Right hindlimb (tissue), 1 donor: ENCODE data around the gene RASEF.

ENCODE experiments used
- DNase-seq: peaks from one replicate; pipeline ENCODE4 v3.0.0-alpha.2; 2018

RASEF gene

DNA sequence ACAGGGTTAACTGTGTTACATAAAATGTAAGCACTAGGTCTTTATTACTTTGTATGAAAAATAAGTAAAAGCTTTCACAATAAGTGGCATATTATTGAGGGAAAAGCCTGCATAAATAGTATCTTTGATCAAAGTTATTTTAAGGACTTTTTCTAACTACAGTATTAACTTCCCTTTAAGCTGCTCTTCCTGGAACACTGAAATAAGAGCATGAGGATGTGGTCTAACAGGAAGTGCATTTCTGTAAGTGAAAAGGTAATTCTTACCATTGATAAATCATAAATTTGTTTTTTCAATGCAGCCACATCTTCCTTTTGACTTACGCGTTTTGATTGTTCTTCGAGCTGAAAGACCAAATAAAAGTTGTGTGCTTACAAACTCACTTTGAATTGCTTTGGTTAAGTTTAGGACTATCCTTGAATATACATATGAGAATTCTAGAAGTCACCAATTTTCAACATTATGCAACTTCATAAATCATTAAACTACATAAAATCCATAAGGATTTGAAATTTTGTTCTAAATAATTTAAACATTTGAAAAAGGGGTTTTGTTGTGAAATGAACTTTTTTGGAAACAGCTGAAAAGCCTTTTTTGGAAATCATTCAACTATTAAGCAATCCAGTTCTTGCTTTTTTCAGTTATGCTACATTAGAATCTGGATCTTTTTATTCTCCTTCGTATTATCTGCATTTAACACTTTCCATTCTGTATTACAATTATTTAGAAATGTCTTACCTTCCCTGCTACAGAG lies 50.6 kb downstream of the RASEF start:
- DNase-seq: no peak

- DNase-seq: no peak
Observed at GRCh38 chr9:83011611-83012010, 51.3 kb downstream of the RASEF start.

DNA sequence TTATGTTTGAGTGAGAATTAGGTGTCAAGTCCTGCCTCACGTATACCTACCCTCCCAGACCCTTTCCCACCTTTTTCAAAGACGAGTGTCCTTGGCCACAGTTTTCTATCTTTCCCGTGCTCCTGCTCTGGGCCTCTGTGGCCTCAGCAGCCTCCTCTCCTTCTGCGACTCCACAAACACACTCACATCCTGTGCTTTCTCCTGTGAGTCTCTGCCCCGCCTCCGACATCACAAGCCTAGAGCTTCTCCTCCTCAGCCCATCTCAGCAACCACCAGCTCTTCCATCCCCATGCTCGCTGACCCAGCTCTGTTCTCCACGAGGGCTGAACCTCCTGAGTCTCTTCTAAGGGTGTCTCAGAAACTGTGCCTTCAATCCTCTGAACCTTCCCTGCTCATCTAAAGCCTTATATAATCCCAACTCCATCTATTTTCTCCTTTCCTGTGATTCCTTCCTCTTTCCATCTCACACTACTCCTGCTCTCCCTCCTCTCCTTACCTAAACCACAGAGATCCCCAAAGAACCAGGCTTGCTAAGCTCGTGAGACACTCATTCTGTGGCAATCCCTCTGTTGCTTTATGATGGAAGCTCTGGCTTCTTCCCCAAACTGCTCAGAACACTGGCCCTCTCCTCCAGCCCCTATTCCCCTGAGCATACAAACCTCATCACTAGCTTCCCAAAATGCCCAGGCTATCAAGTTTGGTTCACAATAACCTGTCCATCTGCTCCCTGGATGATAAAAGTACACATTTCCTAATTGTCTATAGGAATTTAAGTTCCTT lies 55.2 kb downstream of the RASEF start:
- DNase-seq: no peak

- no peak for DNase-seq
Observed at GRCh38 chr9:83006378-83006777, 56.6 kb downstream of the RASEF start.

DNA sequence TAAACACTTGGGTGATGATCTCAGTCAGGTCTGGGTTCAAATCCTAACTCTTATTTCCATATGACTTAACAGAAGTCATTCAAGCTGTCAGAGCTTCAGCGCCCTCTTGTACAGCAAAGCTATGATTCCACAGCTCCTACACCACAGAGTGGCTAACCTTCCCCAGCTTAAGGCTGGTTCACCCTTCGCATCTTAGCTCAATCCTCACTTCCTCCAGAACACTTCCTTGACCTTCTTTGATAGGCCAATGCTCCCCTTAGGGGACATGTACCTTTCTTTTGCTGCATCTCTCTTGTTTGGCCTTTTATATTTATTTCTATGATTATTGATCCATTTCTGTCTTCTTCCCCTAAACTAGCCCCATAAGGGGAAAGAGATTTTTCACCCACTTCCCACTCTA lies 57.0 kb downstream of the RASEF start:
- no peak for DNase-seq

- no peak for DNase-seq
Observed at GRCh38 chr9:83005361-83005760, 57.6 kb downstream of the RASEF start.

- no peak for DNase-seq
Observed at GRCh38 chr9:83002329-83002728, 60.6 kb downstream of the RASEF start.

DNA sequence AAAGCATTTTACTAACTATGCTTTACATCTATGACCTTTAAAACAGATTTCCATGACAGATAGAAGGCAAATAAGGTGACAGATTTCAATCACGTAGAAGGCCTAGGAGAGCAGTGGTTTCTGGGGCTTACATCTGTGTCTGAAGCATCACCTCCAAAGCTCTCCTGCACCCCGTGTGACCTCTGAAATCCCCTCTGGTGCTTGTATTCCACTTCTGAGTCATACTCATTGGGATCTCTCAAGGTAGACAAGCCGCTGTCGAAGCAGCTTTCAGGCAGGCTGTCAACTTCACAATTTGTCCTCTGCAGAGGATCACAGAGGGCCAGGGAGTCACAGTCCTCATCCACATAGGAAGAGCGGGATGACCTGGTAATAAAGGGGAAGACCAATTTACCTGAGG lies 62.2 kb downstream of the RASEF start:
- DNase-seq: no peak

DNA sequence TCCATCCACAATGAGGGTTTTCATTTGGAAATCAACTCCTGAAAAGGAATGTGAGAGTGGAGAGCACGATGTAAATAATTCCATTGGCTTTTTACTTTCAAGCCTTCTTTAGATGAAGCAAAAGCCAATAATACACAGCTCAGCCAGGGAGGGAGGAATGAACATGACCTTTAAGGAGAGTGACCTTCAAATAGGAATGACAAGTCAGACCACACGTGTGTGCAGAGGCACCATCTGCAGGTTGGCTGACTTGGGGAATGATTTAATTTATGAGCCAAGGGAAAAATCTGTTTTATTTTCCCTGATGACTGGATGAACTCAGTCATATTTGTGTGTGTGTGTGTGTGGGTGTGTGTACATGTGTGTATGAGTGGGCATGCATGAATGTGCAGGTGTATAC lies 64.5 kb downstream of the RASEF start:
- DNase-seq: no peak

DNA sequence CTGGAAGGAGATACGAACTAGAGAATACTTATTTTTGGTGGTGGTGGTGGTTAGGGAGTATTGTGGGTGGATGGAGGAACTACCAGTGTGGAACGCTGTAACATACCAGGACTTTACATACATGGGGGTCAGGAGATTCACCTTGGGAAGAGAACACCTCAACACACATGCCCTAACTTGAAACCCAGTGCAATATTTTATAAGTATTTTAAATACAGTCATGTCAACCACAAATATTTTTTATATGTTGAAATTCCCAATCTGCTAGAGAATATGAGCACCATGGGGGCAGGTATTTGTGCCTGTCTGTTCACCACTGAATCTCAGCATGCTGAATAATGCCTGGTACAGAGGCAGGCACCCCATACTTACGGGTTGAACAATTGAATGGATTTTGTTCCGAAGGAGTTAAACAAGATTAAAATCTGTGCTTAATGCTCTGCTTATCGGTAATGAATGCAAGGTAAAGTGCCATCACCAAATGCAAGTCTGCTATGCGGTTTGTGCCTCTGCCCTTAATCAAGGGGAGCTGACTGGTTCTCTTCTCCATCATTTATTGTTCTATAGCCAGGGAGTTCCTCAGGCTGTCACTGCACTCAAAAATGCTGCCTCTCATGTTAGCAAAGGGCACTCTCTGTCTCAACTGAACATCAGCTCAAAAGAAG lies 65.3 kb downstream of the RASEF start:
- DNase-seq: no peak

- DNase-seq: no peak
Observed at GRCh38 chr9:82996941-82997340, 66.0 kb downstream of the RASEF start.

- DNase-seq: no peak
Observed at GRCh38 chr9:82993856-82994605, 68.9 kb downstream of the RASEF start.

DNA sequence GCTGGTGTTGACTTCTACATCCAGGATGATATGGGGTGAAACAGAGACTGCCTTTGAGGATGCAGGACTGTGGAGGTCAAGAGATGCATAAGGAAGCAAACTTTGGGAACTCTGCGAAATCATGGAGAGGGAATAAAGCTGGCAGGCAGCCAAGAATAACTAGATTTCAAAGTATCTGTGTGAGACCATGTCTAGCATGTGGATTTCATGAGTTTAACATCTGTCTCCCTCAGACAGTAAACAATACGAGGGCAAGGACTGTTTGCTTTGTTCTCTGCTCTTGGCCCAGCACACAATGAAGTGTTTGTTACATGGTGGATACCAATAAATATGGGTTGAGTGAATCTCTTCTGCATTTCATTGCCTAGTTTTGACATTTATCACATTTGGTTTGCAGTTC lies 71.3 kb downstream of the RASEF start:
- DNase-seq: peak; percentile 23

GRCh38 chr9:82989929-82990328 lies 73.0 kb downstream of the RASEF start:
- DNase-seq: no peak

DNA sequence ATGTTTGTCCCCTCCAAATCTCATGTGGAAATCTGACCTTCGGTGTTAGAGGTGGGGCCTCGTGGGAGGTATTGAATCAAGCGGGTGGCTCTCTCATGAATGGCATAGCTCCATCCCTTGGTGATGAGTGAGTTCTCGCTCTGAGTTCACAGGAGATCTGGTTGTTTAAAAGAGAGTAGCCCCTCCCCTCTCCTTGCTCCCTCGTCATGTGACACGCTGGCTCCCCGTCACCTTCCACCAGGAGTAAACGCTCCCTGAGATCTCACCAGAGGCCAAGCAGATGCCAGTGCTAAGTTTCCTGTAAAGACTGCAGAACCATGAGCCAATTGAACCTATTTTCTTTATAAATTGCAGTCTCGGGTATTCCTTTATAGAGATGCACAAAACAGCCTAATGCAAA lies 74.5 kb downstream of the RASEF start:
- DNase-seq: no peak

DNA sequence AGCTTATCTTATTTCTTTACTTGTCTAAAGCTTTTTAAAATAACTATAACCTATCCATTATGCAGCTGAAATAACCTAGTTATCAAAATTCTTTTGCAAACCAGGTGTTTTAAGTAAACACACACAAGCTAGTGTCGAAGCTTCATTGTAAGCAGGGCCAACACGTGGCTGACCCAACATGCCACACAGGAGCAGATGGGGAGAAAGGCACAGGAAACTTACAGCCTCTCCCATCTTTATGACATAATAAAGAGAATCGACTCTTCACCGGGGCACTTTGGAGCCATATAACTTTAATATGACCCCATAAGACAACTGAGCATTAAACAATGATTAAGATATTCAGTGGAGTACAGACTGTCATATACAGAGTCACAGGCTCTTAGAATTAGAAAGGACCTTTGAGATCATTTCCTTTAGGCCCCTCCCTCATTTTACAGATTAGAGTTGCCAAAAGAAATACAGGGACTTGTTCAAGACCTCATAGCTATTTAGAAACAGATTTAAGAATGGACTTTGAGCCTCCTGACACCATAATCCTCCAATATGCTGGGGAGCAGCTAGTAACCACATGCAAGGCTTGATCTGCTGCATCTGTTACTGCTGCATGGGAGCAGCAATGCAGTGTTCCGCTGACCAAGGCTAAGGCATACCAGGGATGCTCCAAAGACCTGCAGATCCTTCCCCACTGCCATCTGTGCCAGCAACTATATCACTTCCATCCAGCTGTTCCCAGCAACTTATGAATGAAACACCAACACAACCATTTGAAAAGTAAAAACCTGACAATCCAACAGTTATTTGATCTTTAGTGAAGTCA lies 75.4 kb downstream of the RASEF start:
- DNase-seq: peak; percentile 23

GRCh38 chr9:82981552-82981951 lies 81.4 kb downstream of the RASEF start:
- DNase-seq: no peak

GRCh38 chr9:82975176-82975575 lies 87.8 kb downstream of the RASEF start:
- no peak for DNase-seq

DNA sequence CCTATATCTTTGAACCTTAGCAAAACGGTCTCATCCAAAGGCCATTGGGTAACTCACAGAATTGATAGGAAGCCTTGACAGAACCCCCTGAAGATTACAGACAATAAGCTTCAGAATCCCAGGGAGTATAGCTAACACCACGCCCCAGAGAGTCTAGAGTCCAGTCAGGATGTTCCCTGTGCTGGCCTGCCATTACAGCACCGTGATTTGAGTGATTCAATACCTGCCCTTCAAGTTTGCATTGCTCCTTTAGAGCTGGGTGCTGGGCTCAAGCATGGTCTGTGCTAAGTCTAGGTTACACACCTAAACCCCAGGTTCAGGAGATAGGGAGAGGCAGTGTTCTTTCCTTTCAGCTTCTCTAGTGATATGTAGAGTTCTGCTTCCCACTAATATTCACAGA lies 90.5 kb downstream of the RASEF start:
- DNase-seq: no peak

DNA sequence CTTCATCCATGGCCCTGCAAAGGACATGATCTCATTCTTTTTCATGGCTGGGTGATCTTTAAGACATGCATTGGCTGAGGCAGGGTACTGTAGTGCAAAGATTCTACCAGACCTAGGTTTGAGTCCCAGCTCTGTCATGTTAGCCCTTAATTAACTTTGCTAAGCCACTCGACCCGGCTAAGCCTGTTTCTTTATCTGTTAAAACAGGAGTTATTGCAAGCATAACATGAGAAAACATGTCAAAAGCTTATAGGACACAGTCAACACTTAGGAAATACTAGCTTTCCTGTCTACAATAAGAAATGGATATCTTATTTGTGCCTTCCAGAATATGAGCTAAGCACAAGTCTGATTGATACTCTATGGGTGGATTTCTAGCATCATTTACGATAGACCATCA lies 92.6 kb downstream of the RASEF start:
- DNase-seq: no peak

DNA sequence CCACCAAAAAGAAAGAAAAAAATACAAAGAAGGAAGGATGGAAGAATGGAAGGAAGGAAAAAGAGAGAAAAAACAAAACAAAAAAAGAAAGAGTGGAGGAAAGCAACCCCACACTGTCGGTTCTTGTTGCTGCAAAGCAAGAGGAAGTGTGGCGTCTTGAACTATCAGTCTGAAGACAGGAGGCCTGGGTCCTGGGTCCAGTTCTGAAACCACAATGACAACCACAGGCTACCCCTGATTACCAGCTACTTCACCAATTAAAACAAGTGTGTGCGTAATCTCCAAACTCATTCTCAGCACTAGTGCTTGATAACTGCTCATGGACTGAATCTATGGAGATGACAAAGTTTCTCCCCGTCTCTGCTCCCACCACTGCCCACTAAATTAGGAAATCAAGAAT lies 93.7 kb downstream of the RASEF start:
- DNase-seq: no peak

- no peak for DNase-seq
Observed at GRCh38 chr9:82968816-82969215, 94.1 kb downstream of the RASEF start.
